ENCODE measurements around the gene IFT122. TPM values are rescaled to one million over a fixed set of nuclear protein-coding genes. Genes with fewer than 3 reads are reported as not detected.

IFT122 gene
- total RNA-seq, 4 donors from 2014 or later = 4.1 to 70.2 (median 38.6) TPM

DNA sequence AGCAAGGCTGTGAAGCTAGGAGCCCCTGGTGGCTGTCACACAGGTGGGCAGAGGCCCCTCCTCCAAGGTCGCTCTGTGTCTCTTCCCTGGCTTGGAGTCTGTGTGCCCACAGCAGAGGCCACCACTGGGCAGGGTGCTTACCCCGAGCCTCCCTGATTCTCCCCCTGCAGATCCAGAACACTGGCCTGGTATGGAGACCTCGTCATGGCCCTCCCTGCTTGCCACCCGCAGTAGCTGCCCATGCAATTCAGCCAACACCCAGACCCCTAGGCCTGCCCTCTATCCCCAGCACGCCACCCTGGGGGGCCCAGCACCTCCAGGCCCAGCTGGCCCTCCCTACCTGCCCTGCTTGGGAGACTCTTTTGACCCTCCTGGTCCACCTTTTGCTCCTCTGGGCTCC lies 82.9 kb downstream of the IFT122 start:
- DNase-seq = no peak

DNA sequence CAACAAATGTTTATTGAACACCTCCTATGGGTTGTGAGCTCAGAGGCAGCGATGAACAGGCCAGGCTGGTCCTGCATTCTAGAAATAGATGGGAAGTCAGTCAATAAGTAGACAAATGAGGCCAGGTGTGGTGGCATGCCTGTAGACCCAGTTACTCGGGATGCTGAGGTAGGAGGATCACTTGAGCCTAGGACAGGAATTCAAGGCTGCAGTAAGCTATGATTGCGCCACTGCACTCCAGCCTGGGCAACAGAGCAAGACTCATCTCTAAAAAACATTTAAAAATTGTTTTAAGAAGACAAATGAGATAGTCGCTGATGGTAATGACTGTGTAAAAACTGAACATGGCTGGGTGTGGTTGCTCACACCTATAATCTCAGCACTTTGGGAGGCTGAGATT lies 84.1 kb downstream of the IFT122 start:
- no peak for DNase-seq
- TF ChIP-seq, protein P1, sequence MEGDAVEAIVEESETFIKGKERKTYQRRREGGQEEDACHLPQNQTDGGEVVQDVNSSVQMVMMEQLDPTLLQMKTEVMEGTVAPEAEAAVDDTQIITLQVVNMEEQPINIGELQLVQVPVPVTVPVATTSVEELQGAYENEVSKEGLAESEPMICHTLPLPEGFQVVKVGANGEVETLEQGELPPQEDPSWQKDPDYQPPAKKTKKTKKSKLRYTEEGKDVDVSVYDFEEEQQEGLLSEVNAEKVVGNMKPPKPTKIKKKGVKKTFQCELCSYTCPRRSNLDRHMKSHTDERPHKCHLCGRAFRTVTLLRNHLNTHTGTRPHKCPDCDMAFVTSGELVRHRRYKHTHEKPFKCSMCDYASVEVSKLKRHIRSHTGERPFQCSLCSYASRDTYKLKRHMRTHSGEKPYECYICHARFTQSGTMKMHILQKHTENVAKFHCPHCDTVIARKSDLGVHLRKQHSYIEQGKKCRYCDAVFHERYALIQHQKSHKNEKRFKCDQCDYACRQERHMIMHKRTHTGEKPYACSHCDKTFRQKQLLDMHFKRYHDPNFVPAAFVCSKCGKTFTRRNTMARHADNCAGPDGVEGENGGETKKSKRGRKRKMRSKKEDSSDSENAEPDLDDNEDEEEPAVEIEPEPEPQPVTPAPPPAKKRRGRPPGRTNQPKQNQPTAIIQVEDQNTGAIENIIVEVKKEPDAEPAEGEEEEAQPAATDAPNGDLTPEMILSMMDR (IDR thresholded peaks at IDR 0.05) = no peak
- no peak for TF ChIP-seq POLR2A (IDR thresholded peaks at IDR 0.05)
- H3K4me3 ChIP-seq = no peak overlapping the region
- no peak overlapping the region for H3K27ac ChIP-seq
- no peaks in the 10 kb centered on the region for H3K4me1 ChIP-seq
- no peaks in the 10 kb centered on the region for H3K27me3 ChIP-seq
- no peaks in the 10 kb centered on the region for H3K9me3 ChIP-seq
- intact Hi-C loops (cut with DNase I; ENCODE audit: low total_unique reads) = no loop called here
- no peaks in the 10 kb centered on the region for H3K36me3 ChIP-seq

More for the DNA sequence above, 82.9 kb downstream of the IFT122 start:
- Histone ChIP-seq H3K36me3 (no peaks in the 10 kb centered on the region), H3K4me3 (no peak overlapping the region), H3K4me1 (no peaks in the 10 kb centered on the region), H3K9me3 (no peaks in the 10 kb centered on the region), H3K27me3 (no peaks in the 10 kb centered on the region), H3K27ac (no peak overlapping the region)
- TF ChIP-seq POLR2A (IDR thresholded peaks at IDR 0.05) = no peak
- TF ChIP-seq, protein P1 (IDR thresholded peaks at IDR 0.05) = no peak
- intact Hi-C loops (cut with DNase I; ENCODE audit: low total_unique reads) = no loop called here

DNA sequence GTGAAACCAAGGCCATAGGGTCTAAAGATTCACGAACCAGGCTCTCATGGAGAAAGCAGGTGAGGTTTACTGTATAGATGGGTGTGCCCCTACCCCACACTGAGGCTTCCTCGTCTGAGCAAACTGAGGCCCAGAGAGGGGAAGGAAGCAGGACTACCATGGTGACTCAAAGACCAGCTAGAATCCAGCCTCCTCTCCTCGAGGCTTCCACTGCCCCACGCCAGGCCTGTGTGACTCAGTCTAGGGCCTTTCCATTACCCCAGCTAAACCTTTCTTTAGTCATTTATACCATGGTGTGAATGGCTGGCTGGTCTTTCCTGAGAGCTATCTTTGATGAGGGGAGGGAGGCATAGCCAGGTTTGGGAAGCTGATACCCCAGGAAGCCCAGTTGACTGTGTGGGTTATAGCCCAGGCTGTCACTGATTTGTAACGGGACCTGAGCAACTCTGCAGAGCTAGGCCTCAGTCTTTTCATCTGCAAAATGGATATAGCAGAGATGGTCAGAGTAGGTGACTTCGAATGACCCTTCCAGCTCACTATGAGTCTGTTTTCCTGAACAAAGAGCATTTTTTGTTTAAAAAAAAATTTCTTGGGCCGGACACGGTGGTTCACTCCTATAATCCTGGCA lies 85.4 kb downstream of the IFT122 start:
- H3K4me1 ChIP-seq = no peaks in the 10 kb centered on the region
- DNase-seq = no peak
- no peaks in the 10 kb centered on the region for H3K27me3 ChIP-seq
- H3K36me3 ChIP-seq = no peaks in the 10 kb centered on the region
- no peak overlapping the region for H3K4me3 ChIP-seq
- intact Hi-C loops (cut with DNase I; ENCODE audit: low total_unique reads) = no loop called here
- no peaks in the 10 kb centered on the region for H3K9me3 ChIP-seq
- no peak for TF ChIP-seq POLR2A (IDR thresholded peaks at IDR 0.05)
- TF ChIP-seq, protein P1 (IDR thresholded peaks at IDR 0.05) = no peak
- H3K27ac ChIP-seq = no peak overlapping the region

DNA sequence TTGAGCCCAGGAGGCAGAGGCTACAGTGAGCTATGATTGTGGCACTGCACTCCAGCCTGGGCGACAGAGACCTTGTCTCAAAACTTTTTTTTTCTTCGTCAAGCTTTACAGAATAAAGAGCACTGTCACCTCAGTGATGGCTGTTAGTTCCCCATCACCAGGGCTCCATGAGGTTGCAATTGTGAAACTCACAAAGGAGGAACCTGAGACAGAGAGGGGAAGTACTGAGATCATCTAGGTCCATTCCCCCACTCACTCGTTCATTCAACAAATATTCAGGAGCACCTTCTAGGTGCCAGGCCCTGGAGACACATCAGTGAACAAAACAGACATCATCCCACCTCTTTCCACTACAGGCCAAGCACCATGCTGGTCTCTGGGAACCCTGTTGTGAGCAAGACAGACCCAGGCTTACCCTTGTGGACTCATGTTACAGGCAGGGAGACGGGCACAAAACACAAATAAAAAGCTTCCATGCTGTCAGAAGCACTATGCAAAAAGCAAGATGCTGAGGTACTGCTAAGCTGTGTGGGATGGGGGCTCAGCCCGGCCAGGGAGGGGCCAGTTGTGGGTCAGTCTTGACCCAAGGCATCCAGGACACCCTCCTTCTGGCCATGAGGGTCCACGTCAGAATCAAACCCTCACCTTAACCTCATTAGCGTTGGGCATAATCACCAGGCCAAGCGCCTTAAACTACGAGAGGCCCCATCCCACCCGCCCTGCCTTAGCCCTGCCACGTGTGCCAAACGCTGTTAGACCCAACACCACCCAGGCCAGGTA lies 86.3 kb downstream of the IFT122 start:
- H3K4me3 ChIP-seq = no peak overlapping the region
- no peaks in the 10 kb centered on the region for H3K4me1 ChIP-seq
- no peak for DNase-seq
- TF ChIP-seq, protein P1 (IDR thresholded peaks at IDR 0.05) = no peak
- TF ChIP-seq POLR2A (IDR thresholded peaks at IDR 0.05) = no peak
- H3K36me3 ChIP-seq = no peaks in the 10 kb centered on the region
- intact Hi-C loops (cut with DNase I; ENCODE audit: low total_unique reads) = no loop called here
- no peaks in the 10 kb centered on the region for H3K27me3 ChIP-seq
- H3K27ac ChIP-seq = no peak overlapping the region
- no peaks in the 10 kb centered on the region for H3K9me3 ChIP-seq

DNA sequence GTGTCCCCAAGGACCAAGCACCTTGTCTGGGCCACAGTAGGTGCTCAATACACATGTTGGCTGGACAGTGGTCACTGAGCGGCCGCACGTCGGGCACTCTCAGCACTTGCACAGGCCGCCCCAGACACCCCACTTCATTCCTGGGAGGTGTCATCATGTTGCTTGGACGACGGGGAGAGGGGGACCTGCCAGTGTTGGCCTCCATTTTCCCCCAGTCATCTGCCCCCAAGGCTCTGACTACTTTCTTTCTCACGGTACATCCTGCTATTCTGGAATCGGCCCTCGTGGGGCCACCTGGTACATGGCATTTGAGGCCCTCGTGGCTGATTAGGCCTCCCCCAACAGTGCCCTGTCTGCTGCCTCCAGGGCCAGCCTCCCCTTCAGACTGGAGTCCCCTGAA lies 87.2 kb downstream of the IFT122 start:
- Histone ChIP-seq H3K36me3 (no peaks in the 10 kb centered on the region), H3K4me1 (no peaks in the 10 kb centered on the region), H3K27ac (no peak overlapping the region), H3K9me3 (no peaks in the 10 kb centered on the region), H3K4me3 (no peak overlapping the region), H3K27me3 (no peaks in the 10 kb centered on the region)
- intact Hi-C loops (cut with DNase I; ENCODE audit: low total_unique reads) = no loop called here
- TF ChIP-seq, protein P1 (IDR thresholded peaks at IDR 0.05) = no peak
- TF ChIP-seq POLR2A (IDR thresholded peaks at IDR 0.05) = no peak
- DNase-seq = no peak
